GM12878 (cell line): Measurements from ENCODE around the gene DNAJC7. TPM values are rescaled to one million over a fixed set of nuclear protein-coding genes. Genes with fewer than 3 reads are reported as not detected.

ENCODE experiments used
- ATAC-seq: fragments of 200-7000 bp; cut with Tn5 transposase; 3 replicates; pipeline ENCODE4 v1.9.1; 2020; ENCODE audit warnings: mild to moderate bottlenecking, moderate library complexity
- BruUV-seq: library from RNA; stranded (reverse); fragments of 400-500 nt; replicated peaks from 2 replicates; lab custom pipeline; 2021; lab: Mats Ljungman, UMichigan
- CTCF ChIA-PET: fragments of 300-600 bp; sonication (Branson Sonifier 250); formaldehyde crosslinking; extraction: SDS; loops from one replicate; lab custom pipeline; 2021; ENCODE audit warnings: inconsistent platforms; lab: Yijun Ruan, JAX
- POLR2A ChIA-PET: fragments of 350-600 bp; formaldehyde crosslinking; extraction: SDS; loops from one replicate; lab custom pipeline; 2021; ENCODE audit warnings: inconsistent platforms; lab: Charles Lee
- RAD21 ChIA-PET: fragments of 300-600 bp; sonication (Branson Sonifier 250); formaldehyde crosslinking; loops from one replicate; lab custom pipeline; 2023; ENCODE audit warnings: antibody characterized with exemption; ENCODE audit not compliant: unreplicated experiment; lab: Charles Lee
- SMC1A ChIA-PET: fragments of 300-600 bp; sonication (Branson Sonifier 250); formaldehyde crosslinking; loops from one replicate; lab custom pipeline; 2023; ENCODE audit not compliant: unreplicated experiment, uncharacterized antibody; lab: Charles Lee
- DNase-seq: peaks from one replicate; pipeline ENCODE4 v3.0.0-alpha.2; 2011; ENCODE audit warnings: low read depth, low spot score
- FAIRE-seq: peaks from 3 replicates; lab custom pipeline; 2011; peaks lifted over from hg19 to GRCh38; lab: Jason Lieb, UNC
- H2AFZ ChIP-seq: 2 replicates; pipeline ENCODE4 v1.6.0; 2011; ENCODE audit warnings: low read depth, low read length, control low read depth; ENCODE audit not compliant: control insufficient read depth
- H3K27ac ChIP-seq: 2 replicates; pipeline ENCODE4 v1.5.1; 2011; ENCODE audit warnings: control low read depth; ENCODE audit not compliant: control insufficient read depth, insufficient read depth
- H3K27me3 ChIP-seq, 2 experiments: replicated peaks in 1 of 2; 2 replicates each; pipeline versions ENCODE4 v1.6.0 to v1.6.1; 2011; ENCODE audit warnings: low read length in 1 of 2; ENCODE audit not compliant: control insufficient read depth in 2 of 2, insufficient read depth in 2 of 2
- H3K36me3 ChIP-seq, 2 experiments: 2 replicates each; pipeline ENCODE4 v1.5.1; 2011; ENCODE audit warnings: low read length in 1 of 2; ENCODE audit not compliant: control insufficient read depth in 2 of 2, insufficient read depth in 2 of 2
- H3K4me1 ChIP-seq: 2 replicates; pipeline ENCODE4 v1.6.1; 2011; ENCODE audit warnings: mild to moderate bottlenecking, low read length, moderate library complexity, mixed read lengths; ENCODE audit not compliant: control insufficient read depth, insufficient read depth
- H3K4me2 ChIP-seq: 2 replicates; pipeline ENCODE4 v1.6.0; 2011; ENCODE audit warnings: control low read depth; ENCODE audit not compliant: control insufficient read depth, insufficient read depth
- H3K4me3 ChIP-seq: fragments of 200-600 bp; sonication (generic); 2 replicates; pipeline ENCODE4 v1.5.1; 2016
- H3K79me2 ChIP-seq: 2 replicates; pipeline ENCODE4 v1.6.0; 2011; ENCODE audit warnings: low read length; ENCODE audit not compliant: control insufficient read depth, insufficient read depth
- H3K9ac ChIP-seq: 2 replicates; pipeline ENCODE4 v1.8.0; 2011; ENCODE audit warnings: low read length, control low read depth, mixed read lengths; ENCODE audit not compliant: control insufficient read depth, insufficient read depth
- H3K9me3 ChIP-seq: replicated peaks from 3 replicates; pipeline ENCODE4 v1.5.1; 2011; ENCODE audit warnings: mild to moderate bottlenecking, low read length; ENCODE audit not compliant: control insufficient read depth, insufficient read depth
- H4K20me1 ChIP-seq: 2 replicates; pipeline ENCODE4 v1.6.0; 2011; ENCODE audit not compliant: control insufficient read depth, insufficient read depth
- KAT2A ChIP-seq: conservative IDR thresholded peaks from 2 replicates; pipeline ENCODE4 v1.6.1; 2011; ENCODE audit warnings: low read depth, low read length; ENCODE audit not compliant: control insufficient read depth
- WGBS: methylation state at CpG from one replicate; pipeline ENCODE4 v1.1.6; 2016; ENCODE audit warnings: low lambda C conversion rate; ENCODE audit not compliant: insufficient replicate concordance, insufficient coverage; ENCODE audit errors: missing lambda C conversion rate; 5-methylcytosine and 5-hydroxymethylcytosine counted together
- in situ Hi-C: fragments of 300-500 bp; cut with MboI; formaldehyde crosslinking; loops from 9 replicates; pipeline ENCODE4 v1.14.3; 2018; ENCODE audit warnings: mixed read lengths
- intact Hi-C: fragments of 100-400 bp; cut with micrococcal nuclease; formaldehyde crosslinking; loops from one replicate; pipeline ENCODE4 v1.14.2; 2022; ENCODE audit not compliant: unreplicated experiment
- polyA plus RNA-seq, 11 experiments: library from polyadenylated mRNA; depleted of rRNA in 4 of 11; unstranded in 6 of 11; stranded (reverse) in 5 of 11; fragments of >200 nt; fragmentation: Nextera tagmentation in 4 of 11; fragmentation: Illumina TruSeq in 1 of 11; extraction: Ambion mirVana in 4 of 11; extraction: Trizol in 1 of 11; gene quantifications; 1 replicate in 1 of 11; 2 replicates in 10 of 11; pipeline versions ENCODE4 v1.2.1 to v1.2.3, GENCODE V29; 2011 to 2016; ENCODE audit warnings: inconsistent platforms in 2 of 11, missing spikeins in 2 of 11, low read depth in 1 of 11
- total RNA-seq, 4 experiments: library from RNA; depleted of rRNA in 3 of 4; stranded (reverse); fragments of >200 nt in 3 of 4; fragmentation: Illumina TruSeq in 1 of 4; extraction: Trizol in 1 of 4; gene quantifications; 2 replicates each; pipeline versions ENCODE4 v1.2.1 to v1.2.3, GENCODE V29; 2013 to 2021
- TF ChIP-seq, protein P1 (sequence below), 3 experiments: IDR thresholded peaks in 2 of 3; conservative IDR thresholded peaks in 1 of 3; 2 replicates each; pipeline ENCODE4 v1.5.1; 2011; ENCODE audit warnings: low read depth in 3 of 3, low read length in 3 of 3, mild to moderate bottlenecking in 3 of 3, control low read depth in 2 of 3, moderate library complexity in 2 of 3, inconsistent platforms in 1 of 3, mixed read lengths in 1 of 3; ENCODE audit not compliant: control insufficient read depth in 2 of 3, insufficient read depth in 1 of 3; ENCODE audit errors: extremely low read depth in 1 of 3
- TF ChIP-seq, protein P2 (sequence below): fragments of 450-650 bp; IDR thresholded peaks from 2 replicates; pipeline ENCODE4 v1.6.1; 2017; ENCODE audit warnings: mild to moderate bottlenecking, moderate library complexity
- TF ChIP-seq, protein P3 (sequence below): fragments of 450-650 bp; IDR thresholded peaks from 2 replicates; pipeline ENCODE4 v1.6.1; 2016; ENCODE audit warnings: mild to moderate bottlenecking, moderate library complexity, borderline replicate concordance

Gene DNAJC7
- total and polyA plus RNA-seq, 10 of the 15 experiments (the other 5 are each of a cell fraction or from before 2014, with no cell fraction given), result 60.1 to 173 (median 94.9) TPM

DNA sequence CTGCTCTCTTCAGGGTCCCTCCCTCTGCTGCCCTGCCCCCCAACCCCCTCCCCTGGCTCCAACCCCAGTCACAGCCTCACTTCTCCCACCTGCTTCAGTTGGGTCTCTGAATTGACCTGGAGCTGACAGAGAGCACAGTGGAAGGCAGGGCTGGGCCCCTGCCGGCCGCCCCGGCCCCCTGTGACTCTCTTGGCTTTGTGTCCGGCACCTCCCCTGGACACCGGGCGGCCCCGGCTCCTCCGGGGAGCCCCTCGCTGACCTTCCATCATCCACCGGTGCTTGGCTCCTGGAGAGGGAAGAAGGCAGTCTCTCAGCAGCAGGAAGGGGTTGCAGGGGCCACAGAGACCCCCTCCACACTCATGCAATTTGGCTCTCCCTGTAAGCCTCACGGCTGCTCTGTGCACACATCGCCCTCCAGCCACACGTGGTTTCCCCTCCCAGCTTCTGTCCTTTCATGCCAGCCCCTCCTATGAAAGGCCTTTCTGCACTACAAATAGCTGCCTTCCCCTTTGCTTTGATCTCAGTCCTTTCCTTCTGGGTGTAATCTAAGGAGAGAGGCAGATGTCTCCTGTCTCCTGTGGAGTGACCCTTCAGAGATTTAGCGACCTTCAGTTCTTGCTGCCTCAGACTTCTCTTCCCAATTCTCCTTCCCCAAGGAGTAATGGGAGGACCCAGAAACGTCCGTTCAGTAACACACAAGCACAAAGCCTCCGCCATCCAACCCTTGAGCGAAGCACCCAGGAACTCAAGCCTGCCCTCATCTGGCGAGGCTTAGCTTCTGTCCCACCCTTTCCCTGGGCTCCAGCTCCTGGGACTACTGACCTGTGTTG lies 10.9 kb upstream of the DNAJC7 start:
- ATAC-seq, result no peak
- 52% methylated on average over 14 of the region's 19 CpGs for WGBS
- Histone ChIP-seq H3K4me3 (no peak overlapping the region), H3K79me2 (no peaks in the 10 kb centered on the region), H3K27ac (no peak overlapping the region), H3K9ac (no peak overlapping the region), H3K27me3 (no peaks in the 10 kb centered on the region), H3K36me3 (peaks cover 0 to 13% of the 10 kb centered on the region in 2 experiments; a peak in 2 of 4 replicates), H3K4me2 (no peak overlapping the region), H2AFZ (no peak overlapping the region), H3K9me3 (no peaks in the 10 kb centered on the region), H3K4me1 (peaks cover 13% of the 10 kb centered on the region), H4K20me1 (no peaks in the 10 kb centered on the region)
- FAIRE-seq, result no peak
- intact Hi-C loops, result loop anchor here (5.0 kb wide), 2 partner anchors 34 to 74 kb away; no protein-coding TSS in a partner anchor
- POLR2A ChIA-PET, result interaction anchor here (0.6 kb wide), 2 partner anchors 37 to 86 kb away, joined by 4 read pairs; no protein-coding TSS in a partner anchor
- no peak for DNase-seq
- TF ChIP-seq KAT2A, result no peak
- TF ChIP-seq, protein P1, sequence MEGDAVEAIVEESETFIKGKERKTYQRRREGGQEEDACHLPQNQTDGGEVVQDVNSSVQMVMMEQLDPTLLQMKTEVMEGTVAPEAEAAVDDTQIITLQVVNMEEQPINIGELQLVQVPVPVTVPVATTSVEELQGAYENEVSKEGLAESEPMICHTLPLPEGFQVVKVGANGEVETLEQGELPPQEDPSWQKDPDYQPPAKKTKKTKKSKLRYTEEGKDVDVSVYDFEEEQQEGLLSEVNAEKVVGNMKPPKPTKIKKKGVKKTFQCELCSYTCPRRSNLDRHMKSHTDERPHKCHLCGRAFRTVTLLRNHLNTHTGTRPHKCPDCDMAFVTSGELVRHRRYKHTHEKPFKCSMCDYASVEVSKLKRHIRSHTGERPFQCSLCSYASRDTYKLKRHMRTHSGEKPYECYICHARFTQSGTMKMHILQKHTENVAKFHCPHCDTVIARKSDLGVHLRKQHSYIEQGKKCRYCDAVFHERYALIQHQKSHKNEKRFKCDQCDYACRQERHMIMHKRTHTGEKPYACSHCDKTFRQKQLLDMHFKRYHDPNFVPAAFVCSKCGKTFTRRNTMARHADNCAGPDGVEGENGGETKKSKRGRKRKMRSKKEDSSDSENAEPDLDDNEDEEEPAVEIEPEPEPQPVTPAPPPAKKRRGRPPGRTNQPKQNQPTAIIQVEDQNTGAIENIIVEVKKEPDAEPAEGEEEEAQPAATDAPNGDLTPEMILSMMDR (IDR thresholded peaks at IDR 0.05 in 2 of 3, conservative IDR thresholded peaks at IDR 0.05 in 1 of 3; ENCODE audit: control insufficient read depth in 2 of 3, extremely low read depth in 1 of 3, insufficient read depth in 1 of 3, low read depth in 3 of 3, low read length in 3 of 3), result peak in 2 of 3 experiments; percentile 23 to 24; a peak in 1 of 6 replicates
- TF ChIP-seq, protein P2, sequence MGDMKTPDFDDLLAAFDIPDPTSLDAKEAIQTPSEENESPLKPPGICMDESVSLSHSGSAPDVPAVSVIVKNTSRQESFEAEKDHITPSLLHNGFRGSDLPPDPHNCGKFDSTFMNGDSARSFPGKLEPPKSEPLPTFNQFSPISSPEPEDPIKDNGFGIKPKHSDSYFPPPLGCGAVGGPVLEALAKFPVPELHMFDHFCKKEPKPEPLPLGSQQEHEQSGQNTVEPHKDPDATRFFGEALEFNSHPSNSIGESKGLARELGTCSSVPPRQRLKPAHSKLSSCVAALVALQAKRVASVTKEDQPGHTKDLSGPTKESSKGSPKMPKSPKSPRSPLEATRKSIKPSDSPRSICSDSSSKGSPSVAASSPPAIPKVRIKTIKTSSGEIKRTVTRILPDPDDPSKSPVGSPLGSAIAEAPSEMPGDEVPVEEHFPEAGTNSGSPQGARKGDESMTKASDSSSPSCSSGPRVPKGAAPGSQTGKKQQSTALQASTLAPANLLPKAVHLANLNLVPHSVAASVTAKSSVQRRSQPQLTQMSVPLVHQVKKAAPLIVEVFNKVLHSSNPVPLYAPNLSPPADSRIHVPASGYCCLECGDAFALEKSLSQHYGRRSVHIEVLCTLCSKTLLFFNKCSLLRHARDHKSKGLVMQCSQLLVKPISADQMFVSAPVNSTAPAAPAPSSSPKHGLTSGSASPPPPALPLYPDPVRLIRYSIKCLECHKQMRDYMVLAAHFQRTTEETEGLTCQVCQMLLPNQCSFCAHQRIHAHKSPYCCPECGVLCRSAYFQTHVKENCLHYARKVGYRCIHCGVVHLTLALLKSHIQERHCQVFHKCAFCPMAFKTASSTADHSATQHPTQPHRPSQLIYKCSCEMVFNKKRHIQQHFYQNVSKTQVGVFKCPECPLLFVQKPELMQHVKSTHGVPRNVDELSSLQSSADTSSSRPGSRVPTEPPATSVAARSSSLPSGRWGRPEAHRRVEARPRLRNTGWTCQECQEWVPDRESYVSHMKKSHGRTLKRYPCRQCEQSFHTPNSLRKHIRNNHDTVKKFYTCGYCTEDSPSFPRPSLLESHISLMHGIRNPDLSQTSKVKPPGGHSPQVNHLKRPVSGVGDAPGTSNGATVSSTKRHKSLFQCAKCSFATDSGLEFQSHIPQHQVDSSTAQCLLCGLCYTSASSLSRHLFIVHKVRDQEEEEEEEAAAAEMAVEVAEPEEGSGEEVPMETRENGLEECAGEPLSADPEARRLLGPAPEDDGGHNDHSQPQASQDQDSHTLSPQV, result no peak
- TF ChIP-seq, protein P3, sequence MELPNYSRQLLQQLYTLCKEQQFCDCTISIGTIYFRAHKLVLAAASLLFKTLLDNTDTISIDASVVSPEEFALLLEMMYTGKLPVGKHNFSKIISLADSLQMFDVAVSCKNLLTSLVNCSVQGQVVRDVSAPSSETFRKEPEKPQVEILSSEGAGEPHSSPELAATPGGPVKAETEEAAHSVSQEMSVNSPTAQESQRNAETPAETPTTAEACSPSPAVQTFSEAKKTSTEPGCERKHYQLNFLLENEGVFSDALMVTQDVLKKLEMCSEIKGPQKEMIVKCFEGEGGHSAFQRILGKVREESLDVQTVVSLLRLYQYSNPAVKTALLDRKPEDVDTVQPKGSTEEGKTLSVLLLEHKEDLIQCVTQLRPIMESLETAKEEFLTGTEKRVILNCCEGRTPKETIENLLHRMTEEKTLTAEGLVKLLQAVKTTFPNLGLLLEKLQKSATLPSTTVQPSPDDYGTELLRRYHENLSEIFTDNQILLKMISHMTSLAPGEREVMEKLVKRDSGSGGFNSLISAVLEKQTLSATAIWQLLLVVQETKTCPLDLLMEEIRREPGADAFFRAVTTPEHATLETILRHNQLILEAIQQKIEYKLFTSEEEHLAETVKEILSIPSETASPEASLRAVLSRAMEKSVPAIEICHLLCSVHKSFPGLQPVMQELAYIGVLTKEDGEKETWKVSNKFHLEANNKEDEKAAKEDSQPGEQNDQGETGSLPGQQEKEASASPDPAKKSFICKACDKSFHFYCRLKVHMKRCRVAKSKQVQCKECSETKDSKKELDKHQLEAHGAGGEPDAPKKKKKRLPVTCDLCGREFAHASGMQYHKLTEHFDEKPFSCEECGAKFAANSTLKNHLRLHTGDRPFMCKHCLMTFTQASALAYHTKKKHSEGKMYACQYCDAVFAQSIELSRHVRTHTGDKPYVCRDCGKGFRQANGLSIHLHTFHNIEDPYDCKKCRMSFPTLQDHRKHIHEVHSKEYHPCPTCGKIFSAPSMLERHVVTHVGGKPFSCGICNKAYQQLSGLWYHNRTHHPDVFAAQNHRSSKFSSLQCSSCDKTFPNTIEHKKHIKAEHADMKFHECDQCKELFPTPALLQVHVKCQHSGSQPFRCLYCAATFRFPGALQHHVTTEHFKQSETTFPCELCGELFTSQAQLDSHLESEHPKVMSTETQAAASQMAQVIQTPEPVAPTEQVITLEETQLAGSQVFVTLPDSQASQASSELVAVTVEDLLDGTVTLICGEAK, result no peak
- SMC1A ChIA-PET, result interaction anchor here (0.7 kb wide), 1 partner anchor 88 kb away, joined by 4 read pairs; no protein-coding TSS in a partner anchor
- CTCF ChIA-PET, result interaction anchor here (0.7 to 10.1 kb wide), 6 partner anchors 8 to 178 kb away, joined by 3 to 83 read pairs (median 6); partner anchors contain the start of gene DNAJC7
- BruUV-seq, result no TSS peak
- RAD21 ChIA-PET, result interaction anchor here (0.8 kb wide), 1 partner anchor 62 kb away, joined by 5 read pairs; the partner anchor contains the start of gene CNP
- in situ Hi-C loops, result no loop called here
